Keratinocyte (primary cell): ENCODE results near the gene MON1A. TPM values are rescaled to one million over a fixed set of nuclear protein-coding genes. Genes with fewer than 3 reads are reported as not detected.

ENCODE experiments used
- DNase-seq: peaks from one replicate; pipeline ENCODE4 v3.0.0-alpha.2; 2011; ENCODE audit warnings: low read depth, missing footprints, low spot score
- FAIRE-seq: peaks from 2 replicates; lab custom pipeline; 2011; peaks lifted over from hg19 to GRCh38; lab: Jason Lieb, UNC
- H2AFZ ChIP-seq: 2 replicates; pipeline ENCODE4 v1.6.0; 2012; ENCODE audit warnings: low read length, control low read depth, inconsistent platforms; ENCODE audit not compliant: control insufficient read depth
- H3K27ac ChIP-seq: 2 replicates; pipeline ENCODE4 v1.5.1; 2011; ENCODE audit warnings: low read length; ENCODE audit not compliant: control insufficient read depth, insufficient read depth
- H3K27me3 ChIP-seq: 3 replicates; pipeline ENCODE4 v1.6.0; 2011; ENCODE audit warnings: low read length; ENCODE audit not compliant: control insufficient read depth, insufficient read depth; ENCODE audit errors: extremely low read depth
- H3K36me3 ChIP-seq, 2 experiments: 2 replicates in 1 of 2; 3 replicates in 1 of 2; pipeline ENCODE4 v1.5.1; 2011; ENCODE audit warnings: low read length in 2 of 2, mild to moderate bottlenecking in 1 of 2; ENCODE audit not compliant: control insufficient read depth in 2 of 2, insufficient read depth in 2 of 2; ENCODE audit errors: extremely low read depth in 1 of 2
- H3K4me1 ChIP-seq: 3 replicates; pipeline ENCODE4 v1.5.1; 2011; ENCODE audit warnings: low read length; ENCODE audit not compliant: control insufficient read depth, insufficient read depth; ENCODE audit errors: extremely low read depth
- H3K4me2 ChIP-seq: 3 replicates; pipeline ENCODE4 v1.6.0; 2011; ENCODE audit warnings: low read depth, low read length; ENCODE audit not compliant: control insufficient read depth, insufficient read depth; ENCODE audit errors: extremely low read depth
- H3K4me3 ChIP-seq, 3 experiments: fragments of 200-600 bp in 1 of 3; sonication (generic) in 1 of 3; 2 replicates in 2 of 3; 3 replicates in 1 of 3; pipeline ENCODE4 v1.5.1; 2011 to 2016; ENCODE audit warnings: low read length in 3 of 3, mild to moderate bottlenecking in 3 of 3, control low read depth in 2 of 3, inconsistent platforms in 1 of 3, low read depth in 1 of 3, mixed read lengths in 1 of 3, mixed run types in 1 of 3, moderate library complexity in 1 of 3; ENCODE audit not compliant: control insufficient read depth in 2 of 3, insufficient read depth in 2 of 3; ENCODE audit errors: extremely low read depth in 1 of 3
- H3K79me2 ChIP-seq: 2 replicates; pipeline ENCODE4 v1.6.0; 2012; ENCODE audit warnings: low read length; ENCODE audit not compliant: control insufficient read depth, insufficient read depth
- H3K9ac ChIP-seq: 3 replicates; pipeline ENCODE4 v1.6.0; 2011; ENCODE audit warnings: low read length; ENCODE audit not compliant: control insufficient read depth, insufficient read depth; ENCODE audit errors: extremely low read depth
- H3K9me1 ChIP-seq: 3 replicates; pipeline ENCODE4 v1.6.0; 2011; ENCODE audit warnings: low read length; ENCODE audit not compliant: control insufficient read depth, insufficient read depth; ENCODE audit errors: extremely low read depth
- H3K9me3 ChIP-seq: 2 replicates; pipeline ENCODE4 v1.5.1; 2012; ENCODE audit warnings: low read depth, low read length; ENCODE audit not compliant: control insufficient read depth
- H4K20me1 ChIP-seq: 3 replicates; pipeline ENCODE4 v1.6.0; 2011; ENCODE audit warnings: low read length; ENCODE audit not compliant: control insufficient read depth, insufficient read depth; ENCODE audit errors: extremely low read depth
- CTCF ChIP-seq, 3 experiments: IDR thresholded peaks in 1 of 3; conservative IDR thresholded peaks in 1 of 3; optimal IDR thresholded peaks in 1 of 3; 2 replicates in 2 of 3; 3 replicates in 1 of 3; pipeline versions ENCODE3 to v1.5.1; 2011; ENCODE audit warnings: low read length in 3 of 3, mild to moderate bottlenecking in 3 of 3, moderate library complexity in 2 of 3, control low read depth in 1 of 3, inconsistent platforms in 1 of 3; ENCODE audit not compliant: insufficient read depth in 2 of 3; ENCODE audit errors: extremely low read depth in 1 of 3
- EZH2 ChIP-seq: IDR thresholded peaks from one replicate; pipeline ENCODE4 v1.6.1; 2012; ENCODE audit warnings: inconsistent platforms, mild to moderate bottlenecking, low read length, moderate library complexity
- dilution Hi-C: fragments of 300-500 bp; cut with MboI; formaldehyde crosslinking; loops from one replicate; pipeline ENCODE4 v1.7.0; 2020; ENCODE audit warnings: low sequenced_read_pairs; ENCODE audit not compliant: extremely low pct_ligation_motif_present
- polyA plus RNA-seq, 5 experiments: library from polyadenylated mRNA; depleted of rRNA in 3 of 5; stranded (reverse) in 3 of 5; stranded (forward) in 1 of 5; unstranded in 1 of 5; fragments of >200 nt; gene quantifications; 1 replicate in 1 of 5; 2 replicates in 3 of 5; 3 replicates in 1 of 5; pipeline versions ENCODE4 v1.2.1 to v1.2.3, GENCODE V29; 2011 to 2012; ENCODE audit warnings: missing spikeins in 2 of 5, low read depth in 1 of 5, low replicate concordance in 1 of 5

Gene MON1A
- polyA plus RNA-seq, 1 donor (not counting 4 experiments of a cell fraction or from before 2014, with no cell fraction given) = 10.7 TPM

- Histone ChIP-seq H3K36me3 (peaks cover 10 to 20% of the 10 kb centered on the region in 2 experiments), H3K4me3 (no peak overlapping the region), H2AFZ (no peak overlapping the region), H3K27me3 (no peaks in the 10 kb centered on the region), H3K9ac (no peak overlapping the region), H4K20me1 (no peaks in the 10 kb centered on the region), H3K9me1 (no peaks in the 10 kb centered on the region), H3K9me3 (no peaks in the 10 kb centered on the region), H3K27ac (no peak overlapping the region), H3K79me2 (no peaks in the 10 kb centered on the region), H3K4me1 (no peaks in the 10 kb centered on the region), H3K4me2 (no peak overlapping the region)
- DNase-seq (no peak), FAIRE-seq (no peak)
- no peak for TF ChIP-seq CTCF (optimal IDR thresholded peaks at IDR 0.05 in 1 of 3, IDR thresholded peaks at IDR 0.05 in 1 of 3, conservative IDR thresholded peaks at IDR 0.05 in 1 of 3; ENCODE audit: extremely low read depth in 1 of 3, insufficient read depth in 2 of 3, low read length in 3 of 3)
- TF ChIP-seq EZH2 = no peak
- dilution Hi-C loops = no loop called here
Observed at GRCh38 chr3:49912881-49913281, 16.7 kb downstream of the MON1A start.

- no peak overlapping the region for H3K4me3 ChIP-seq
- H3K4me2 ChIP-seq = no peak overlapping the region
- DNase-seq = no peak
- H3K27me3 ChIP-seq = no peaks in the 10 kb centered on the region
- no peaks in the 10 kb centered on the region for H3K9me3 ChIP-seq
- TF ChIP-seq EZH2 (no peak), CTCF (optimal IDR thresholded peaks at IDR 0.05 in 1 of 3, IDR thresholded peaks at IDR 0.05 in 1 of 3, conservative IDR thresholded peaks at IDR 0.05 in 1 of 3; ENCODE audit: extremely low read depth in 1 of 3, insufficient read depth in 2 of 3, low read length in 3 of 3) (no peak)
- no peak overlapping the region for H3K27ac ChIP-seq
- H3K79me2 ChIP-seq = no peaks in the 10 kb centered on the region
- peaks cover 10 to 20% of the 10 kb centered on the region in 2 experiments for H3K36me3 ChIP-seq
- no peaks in the 10 kb centered on the region for H3K9me1 ChIP-seq
- no peak overlapping the region for H3K9ac ChIP-seq
- peaks cover 1% of the 10 kb centered on the region for H3K4me1 ChIP-seq
- no peak overlapping the region for H2AFZ ChIP-seq
- dilution Hi-C loops = no loop called here
- FAIRE-seq = no peak
- no peaks in the 10 kb centered on the region for H4K20me1 ChIP-seq
Observed at GRCh38 chr3:49911611-49912010, 18.0 kb downstream of the MON1A start.
